ENCODE results near the gene EFCAB6.

DNA sequence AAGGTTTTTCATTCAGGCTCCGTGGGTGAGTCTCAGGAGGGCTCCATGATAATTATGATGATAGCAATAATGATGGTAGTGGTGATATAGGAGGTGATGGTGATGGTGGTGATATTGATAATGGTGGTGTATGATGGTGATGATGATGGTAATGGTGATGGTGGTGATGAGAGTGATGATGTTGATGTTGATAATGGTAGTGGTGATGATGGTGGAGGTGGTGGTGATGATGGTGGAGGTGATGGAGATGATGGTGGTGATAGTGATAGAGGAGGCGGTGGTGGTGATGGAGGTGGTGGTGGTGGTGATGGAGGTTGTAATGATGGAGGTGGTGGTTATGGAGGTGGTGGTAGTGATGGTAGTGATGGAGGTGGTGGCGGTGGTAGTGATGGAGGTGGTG, 320.9 kb downstream of the EFCAB6 start:
- TF ChIP-seq POLR2A (IDR thresholded peaks at IDR 0.05) = no peak
- TF ChIP-seq POLR2AphosphoS5 (IDR thresholded peaks at IDR 0.05) = no peak
